ENCODE results near the gene CCT5. TPM values are rescaled to one million over a fixed set of nuclear protein-coding genes. Genes with fewer than 3 reads are reported as not detected.
"Not testable (repeated sequence)": the region's sequence is repeated elsewhere in the genome, so short reads cannot be mapped to it uniquely, and the experiment has no call there.

The CCT5 gene
- total RNA-seq, 3 donors from 2014 or later, result 151 to 208 (median 180) TPM

DNA sequence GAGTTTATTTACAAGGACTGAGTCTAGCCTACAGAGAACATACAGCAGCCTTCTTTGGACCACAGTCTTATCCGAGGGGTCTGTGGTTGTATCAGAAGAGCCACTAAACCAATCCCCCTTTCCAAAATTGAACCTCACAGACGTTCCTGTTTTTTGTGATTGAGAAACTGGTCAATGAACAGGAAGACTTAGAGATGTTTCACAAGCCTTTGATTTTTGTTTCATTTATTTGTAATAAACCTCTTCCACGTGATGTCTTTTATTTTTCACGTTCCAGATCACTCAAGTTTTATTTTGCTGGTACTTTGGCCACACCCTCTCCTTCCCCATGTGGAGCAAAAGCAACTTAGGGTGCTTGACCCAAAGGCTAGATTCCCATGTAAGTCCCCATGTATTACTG, 16.1 kb downstream of the CCT5 start:
- TF ChIP-seq POLR2A (IDR thresholded peaks at IDR 0.05) (no peak), POLR2AphosphoS5 (IDR thresholded peaks at IDR 0.05) (no peak)
- TF ChIP-seq, protein P1, sequence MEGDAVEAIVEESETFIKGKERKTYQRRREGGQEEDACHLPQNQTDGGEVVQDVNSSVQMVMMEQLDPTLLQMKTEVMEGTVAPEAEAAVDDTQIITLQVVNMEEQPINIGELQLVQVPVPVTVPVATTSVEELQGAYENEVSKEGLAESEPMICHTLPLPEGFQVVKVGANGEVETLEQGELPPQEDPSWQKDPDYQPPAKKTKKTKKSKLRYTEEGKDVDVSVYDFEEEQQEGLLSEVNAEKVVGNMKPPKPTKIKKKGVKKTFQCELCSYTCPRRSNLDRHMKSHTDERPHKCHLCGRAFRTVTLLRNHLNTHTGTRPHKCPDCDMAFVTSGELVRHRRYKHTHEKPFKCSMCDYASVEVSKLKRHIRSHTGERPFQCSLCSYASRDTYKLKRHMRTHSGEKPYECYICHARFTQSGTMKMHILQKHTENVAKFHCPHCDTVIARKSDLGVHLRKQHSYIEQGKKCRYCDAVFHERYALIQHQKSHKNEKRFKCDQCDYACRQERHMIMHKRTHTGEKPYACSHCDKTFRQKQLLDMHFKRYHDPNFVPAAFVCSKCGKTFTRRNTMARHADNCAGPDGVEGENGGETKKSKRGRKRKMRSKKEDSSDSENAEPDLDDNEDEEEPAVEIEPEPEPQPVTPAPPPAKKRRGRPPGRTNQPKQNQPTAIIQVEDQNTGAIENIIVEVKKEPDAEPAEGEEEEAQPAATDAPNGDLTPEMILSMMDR (IDR thresholded peaks at IDR 0.05), result no peak
- no peaks in the 10 kb centered on the region for H3K27me3 ChIP-seq
- no peak overlapping the region for H3K27ac ChIP-seq
- no peak overlapping the region for H3K4me3 ChIP-seq
- H3K4me1 ChIP-seq, result no peaks in the 10 kb centered on the region
- H3K36me3 ChIP-seq, result peaks cover 7% of the 10 kb centered on the region
- DNase-seq (ENCODE audit: low spot score in 2 of 2), result no peak
- H3K9me3 ChIP-seq, result no peaks in the 10 kb centered on the region
- intact Hi-C loops (cut with DNase I; ENCODE audit: low total_unique reads), result no loop called here

DNA sequence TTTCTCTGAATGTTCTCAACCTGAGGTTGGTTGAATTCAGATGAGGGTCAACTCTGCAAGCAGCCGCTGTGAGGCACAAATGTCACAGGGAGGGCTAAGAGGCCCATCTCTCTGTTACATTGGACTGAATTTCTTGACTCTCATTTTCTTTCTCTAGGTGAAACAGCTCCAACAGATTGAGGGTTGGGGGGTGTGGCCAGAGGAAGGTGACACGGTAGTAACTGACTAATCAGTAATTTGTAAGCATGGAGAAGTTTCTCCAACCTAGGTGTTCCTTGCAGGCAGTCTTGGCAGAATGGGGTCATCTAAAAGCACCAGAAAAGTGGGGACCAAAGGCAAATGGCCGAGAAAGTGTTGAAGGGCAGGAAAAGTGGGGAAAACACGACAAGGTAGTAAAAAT, 16.8 kb downstream of the CCT5 start:
- DNase-seq (ENCODE audit: low spot score in 2 of 2), result no peak
- Histone ChIP-seq H3K9me3 (no peaks in the 10 kb centered on the region), H3K4me1 (no peaks in the 10 kb centered on the region), H3K36me3 (peaks cover 2% of the 10 kb centered on the region), H3K27me3 (no peaks in the 10 kb centered on the region), H3K4me3 (no peak overlapping the region), H3K27ac (no peak overlapping the region)
- TF ChIP-seq POLR2AphosphoS5 (IDR thresholded peaks at IDR 0.05) (no peak), POLR2A (IDR thresholded peaks at IDR 0.05) (no peak)
- TF ChIP-seq, protein P1 (IDR thresholded peaks at IDR 0.05), result no peak
- intact Hi-C loops (cut with DNase I; ENCODE audit: low total_unique reads), result no loop called here

DNA sequence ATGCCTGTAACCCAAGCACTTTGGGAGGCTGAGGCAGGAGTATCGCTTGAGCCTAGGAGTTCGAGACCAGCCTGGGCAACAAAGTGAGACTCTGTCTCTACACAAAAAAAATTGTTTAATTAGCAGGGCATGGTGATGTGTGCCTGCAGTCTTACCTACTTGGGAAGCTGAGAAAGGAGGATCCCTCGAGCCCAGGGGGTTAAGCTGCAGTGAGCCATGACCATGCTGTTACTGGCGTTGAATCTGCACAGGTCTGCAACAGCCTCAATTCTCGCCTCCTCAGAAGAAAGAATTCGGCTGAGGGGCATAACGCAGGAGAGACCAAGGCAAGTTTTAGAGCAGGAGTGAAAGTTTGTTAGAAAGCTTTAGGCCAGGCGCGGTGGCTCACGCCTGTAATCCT, 18.0 kb downstream of the CCT5 start:
- Histone ChIP-seq H3K27ac (no peak overlapping the region), H3K9me3 (no peaks in the 10 kb centered on the region), H3K36me3 (no peaks in the 10 kb centered on the region), H3K4me1 (no peaks in the 10 kb centered on the region), H3K27me3 (no peaks in the 10 kb centered on the region), H3K4me3 (no peak overlapping the region)
- intact Hi-C loops (cut with DNase I; ENCODE audit: low total_unique reads), result no loop called here
- DNase-seq (ENCODE audit: low spot score in 2 of 2), result no peak
- no peak for TF ChIP-seq POLR2A (IDR thresholded peaks at IDR 0.05)
- TF ChIP-seq, protein P1 (IDR thresholded peaks at IDR 0.05), result no peak
- TF ChIP-seq POLR2AphosphoS5 (IDR thresholded peaks at IDR 0.05), result no peak

DNA sequence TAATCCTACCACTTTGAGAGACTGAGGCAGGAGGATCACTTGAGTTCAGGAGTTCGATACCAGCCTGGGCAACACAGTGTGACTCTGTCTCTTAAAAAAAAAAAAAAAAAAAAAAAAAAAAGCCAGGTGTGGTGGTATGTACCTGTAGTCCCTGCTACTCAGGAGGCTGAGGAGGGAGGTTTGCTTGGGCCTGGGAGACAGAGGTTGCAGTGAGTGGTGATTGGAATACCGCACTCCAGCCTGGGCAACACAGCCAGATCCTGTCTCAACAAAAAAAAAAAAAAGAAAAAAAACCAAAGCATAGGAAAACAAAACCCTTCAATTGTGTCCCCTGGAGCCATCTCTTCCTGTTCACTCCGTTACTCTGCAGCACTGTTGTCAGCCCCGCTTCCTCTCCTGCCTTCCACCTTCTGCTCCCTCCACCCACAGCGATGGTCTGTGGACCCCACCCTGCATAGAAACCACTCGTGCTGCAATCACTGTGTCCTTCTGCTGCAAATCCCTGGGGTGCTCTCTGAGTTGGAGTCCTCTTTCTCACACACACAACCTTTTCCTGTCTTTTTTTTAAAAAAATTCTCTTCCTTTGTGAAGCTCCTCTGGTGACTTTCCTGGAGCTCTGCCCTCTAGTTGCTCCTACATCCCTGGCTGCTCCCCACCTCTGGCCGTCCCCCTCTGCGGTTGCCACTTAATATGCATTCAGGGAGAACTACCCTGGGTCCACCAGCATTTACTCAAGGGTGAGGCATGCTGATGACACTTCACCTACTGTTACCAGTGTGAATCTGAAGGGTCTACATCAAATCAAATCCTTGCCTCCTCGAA, 22.2 kb downstream of the CCT5 start:
- no peaks in the 10 kb centered on the region for H3K9me3 ChIP-seq
- no peaks in the 10 kb centered on the region for H3K36me3 ChIP-seq
- no peak for TF ChIP-seq POLR2AphosphoS5 (IDR thresholded peaks at IDR 0.05)
- TF ChIP-seq POLR2A (IDR thresholded peaks at IDR 0.05), result no peak
- TF ChIP-seq, protein P1 (IDR thresholded peaks at IDR 0.05), result no peak
- intact Hi-C loops (cut with DNase I; ENCODE audit: low total_unique reads), result no loop called here
- no peak overlapping the region for H3K27ac ChIP-seq
- H3K4me1 ChIP-seq, result no peaks in the 10 kb centered on the region
- no peaks in the 10 kb centered on the region for H3K27me3 ChIP-seq
- DNase-seq (ENCODE audit: low spot score in 2 of 2), result no peak
- H3K4me3 ChIP-seq, result no peak overlapping the region

DNA sequence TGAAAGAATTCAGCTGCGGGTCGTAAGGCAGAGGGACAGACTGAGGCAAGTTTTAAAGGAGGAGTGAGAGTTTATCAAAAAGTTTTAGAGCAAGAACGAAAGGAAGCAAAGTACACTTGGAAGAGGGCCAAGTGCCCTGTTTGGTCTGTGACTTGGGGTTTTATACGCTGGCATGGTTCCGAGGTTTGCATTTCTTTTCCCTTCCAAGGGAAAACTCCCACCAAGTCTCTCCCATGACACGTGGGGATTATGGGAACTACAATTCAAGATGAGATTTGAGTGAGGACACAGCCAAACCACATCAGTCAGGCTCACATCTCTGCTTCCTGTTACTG, 22.8 kb downstream of the CCT5 start:
- intact Hi-C loops (cut with DNase I; ENCODE audit: low total_unique reads); H3K36me3 ChIP-seq; H3K4me3 ChIP-seq; H3K27ac ChIP-seq; H3K9me3 ChIP-seq; H3K27me3 ChIP-seq; H3K4me1 ChIP-seq; DNase-seq (ENCODE audit: low spot score in 2 of 2): not testable (repeated sequence)
